NOMO-1 treated with dmso at 0.1 percent for 144 hours (cell line): ENCODE data around the gene RADX.
"Not testable (repeated sequence)": the region's sequence is repeated elsewhere in the genome, so short reads cannot be mapped to it uniquely, and the experiment has no call there.

Experiments
- DNase-seq: peaks from one replicate; lab custom pipeline; 2025; ENCODE audit not compliant: unreplicated experiment; lab: John Stamatoyannopoulos, UW

The RADX gene, protein sequence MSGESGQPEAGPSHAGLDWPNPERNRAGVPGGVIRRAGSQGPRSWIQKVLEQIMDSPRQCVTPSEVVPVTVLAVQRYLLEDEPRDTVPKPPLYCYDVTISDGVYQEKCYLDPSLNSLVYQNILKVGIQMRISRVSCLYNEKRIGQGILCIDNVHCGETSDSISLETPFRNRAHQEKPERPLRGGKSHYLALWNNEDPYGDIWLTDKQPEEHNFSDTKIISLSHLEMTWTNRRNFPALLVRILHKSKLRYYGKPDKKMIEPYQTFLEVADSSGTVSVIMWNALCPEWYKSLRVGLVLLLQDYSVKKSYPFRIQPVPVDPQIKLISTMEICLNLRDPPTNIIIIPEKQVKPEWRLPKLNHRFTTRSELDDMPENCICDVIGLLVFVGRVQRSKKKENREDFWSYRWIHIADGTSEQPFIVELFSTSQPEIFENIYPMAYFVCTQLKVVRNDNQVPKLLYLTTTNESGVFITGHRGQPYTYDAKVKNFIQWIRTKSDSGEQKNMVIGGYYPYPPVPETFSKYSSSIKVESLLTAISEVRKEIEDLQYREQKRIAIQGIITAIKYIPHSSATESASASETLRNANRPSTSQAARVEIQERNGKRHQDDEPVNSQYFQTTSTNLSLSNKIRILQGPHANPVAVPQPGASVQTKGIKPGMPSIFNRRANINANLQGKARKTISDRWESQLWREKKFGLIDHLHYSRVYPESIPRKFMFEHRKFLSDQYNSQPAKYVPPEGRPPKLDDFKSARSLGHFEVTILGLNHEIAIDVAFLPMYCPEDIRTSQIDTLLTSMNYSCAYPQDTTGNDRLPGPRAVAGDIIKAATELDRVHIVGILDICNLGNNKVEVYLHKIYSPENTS

DNA sequence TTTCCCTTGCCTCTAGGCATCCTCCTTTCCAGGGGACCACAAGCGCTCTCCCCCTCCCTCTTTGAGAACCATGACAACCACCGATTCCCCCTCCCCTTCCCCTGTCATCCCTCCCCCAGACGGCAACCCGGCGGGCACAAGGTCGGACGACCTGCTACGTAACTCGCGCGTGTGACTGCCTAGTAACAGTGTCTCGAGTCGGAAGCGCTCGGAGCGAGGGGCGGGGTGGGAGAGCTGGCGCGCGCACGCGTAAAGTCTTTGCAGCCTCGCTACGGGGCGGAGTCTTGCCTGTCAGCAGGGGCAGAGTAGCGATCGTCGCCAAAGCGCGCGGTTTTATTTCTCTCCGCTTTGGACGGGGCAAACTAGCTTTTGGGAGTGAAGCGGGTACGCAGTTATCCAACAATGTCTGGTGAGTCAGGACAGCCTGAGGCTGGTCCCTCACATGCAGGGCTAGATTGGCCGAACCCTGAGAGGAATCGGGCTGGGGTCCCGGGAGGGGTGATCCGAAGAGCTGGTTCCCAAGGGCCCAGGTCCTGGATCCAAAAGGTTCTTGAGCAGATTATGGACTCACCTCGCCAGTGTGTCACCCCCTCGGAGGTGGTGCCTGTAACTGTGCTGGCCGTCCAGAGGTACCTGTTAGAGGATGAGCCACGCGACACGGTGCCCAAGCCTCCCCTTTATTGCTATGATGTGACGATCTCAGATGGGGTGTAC, at the start of gene RADX:
TSS of gene RADX (plus strand) at position 300 of the 714 bp plus-strand sequence. CDS start at position 403, 103 bp downstream.
- DNase-seq: no peak

DNA sequence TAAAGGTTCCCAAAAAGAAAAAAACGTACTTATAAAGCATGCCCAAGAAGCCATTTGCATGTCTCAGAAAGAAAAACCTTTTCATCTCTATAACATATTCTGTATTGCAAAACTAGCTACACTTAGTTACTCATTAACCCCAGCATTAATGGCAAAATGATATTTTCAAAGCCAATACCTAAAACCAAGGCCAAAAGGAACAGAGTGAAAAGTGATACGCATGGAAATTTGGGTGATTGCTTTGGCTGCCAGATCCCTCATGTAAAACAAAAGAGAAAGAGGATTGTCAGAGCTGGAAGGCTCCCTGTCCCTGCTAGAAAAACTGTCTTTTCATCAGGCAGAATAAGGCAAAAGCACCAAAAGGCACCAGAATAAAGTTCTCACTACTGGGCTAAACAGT, 46.8 kb upstream of the RADX start:
- DNase-seq: no peak

DNA sequence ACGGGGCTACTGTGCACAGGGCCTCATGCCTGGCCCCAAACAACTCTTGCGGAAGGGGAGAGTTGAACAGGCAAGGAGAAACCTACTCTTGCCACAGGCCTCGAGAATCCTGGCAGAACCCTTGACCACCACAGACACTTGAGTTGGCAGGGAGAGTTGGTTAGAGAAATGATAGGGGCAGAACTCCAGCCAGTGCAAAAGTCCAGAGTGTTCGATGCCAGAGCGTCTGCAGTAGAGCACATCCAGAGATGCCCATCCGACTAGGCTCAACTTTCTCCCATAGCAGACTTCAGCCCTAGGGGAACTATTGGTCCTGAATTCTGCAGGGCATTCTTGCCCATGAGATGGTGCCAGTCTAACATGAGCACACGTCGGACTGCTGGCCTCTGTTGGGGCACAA, 45.4 kb upstream of the RADX start:
- no peak for DNase-seq

DNA sequence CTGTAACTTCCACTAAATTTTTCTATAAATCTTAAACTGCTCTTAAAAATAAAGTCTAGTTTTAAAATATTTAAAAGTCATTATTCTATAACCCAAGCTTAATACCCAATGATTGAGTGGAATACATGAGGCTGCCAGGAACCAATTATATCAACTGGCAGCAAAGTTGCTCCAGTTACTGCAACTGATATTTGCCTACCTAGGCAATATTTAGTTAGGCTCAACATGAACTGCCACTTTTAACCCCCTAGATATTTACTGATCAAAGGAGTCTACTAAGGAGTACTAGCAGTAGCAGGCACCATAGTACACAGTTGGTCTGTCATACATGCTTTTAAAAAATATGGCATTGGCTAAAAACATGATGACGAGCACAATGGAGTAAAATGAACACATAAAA, 29.9 kb upstream of the RADX start:
- no peak for DNase-seq

- no peak for DNase-seq
Observed at GRCh38 chrX:106585478-106585877, 26.3 kb upstream of the RADX start.

- no peak for DNase-seq
Observed at GRCh38 chrX:106588801-106589200, 23.0 kb upstream of the RADX start.

- no peak for DNase-seq
Observed at GRCh38 chrX:106599411-106599810, 12.4 kb upstream of the RADX start.

DNA sequence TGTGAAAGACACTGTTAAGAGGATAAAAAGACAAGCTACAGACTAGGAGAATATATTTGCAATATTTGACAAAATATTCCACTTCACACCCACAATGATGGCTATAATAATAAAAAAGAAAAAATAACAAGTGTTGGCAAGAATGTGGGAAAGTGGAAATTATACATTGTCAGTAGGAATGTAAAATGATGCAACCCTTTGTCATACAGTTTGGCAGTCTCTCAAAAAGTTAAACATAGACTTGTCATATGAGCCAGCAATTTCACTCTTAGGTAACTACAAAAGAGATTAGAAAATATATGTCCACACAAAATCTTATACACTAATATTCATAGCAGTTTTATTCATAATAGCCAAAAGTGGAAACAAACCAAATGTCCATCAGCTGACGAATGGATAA, 5.2 kb upstream of the RADX start:
- no peak for DNase-seq

DNA sequence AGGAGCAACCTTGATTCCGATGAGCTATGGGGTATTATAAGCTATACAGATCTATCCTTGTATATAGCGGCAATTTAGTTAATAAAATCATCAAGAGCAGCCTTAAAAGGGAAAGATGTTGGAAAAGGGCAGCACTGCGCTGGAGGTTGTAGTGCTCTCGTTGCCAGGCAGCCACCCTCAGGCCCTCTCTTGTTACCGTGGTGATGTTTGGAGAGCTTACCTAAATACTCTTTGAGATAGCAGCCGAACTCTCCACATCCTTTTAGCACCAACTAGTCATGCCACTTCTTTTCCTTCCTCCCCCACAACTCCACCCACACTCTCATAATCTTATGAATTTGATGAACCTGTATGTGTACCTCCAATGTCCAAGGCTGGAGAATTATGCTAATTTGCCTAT, 3.8 kb upstream of the RADX start:
- no peak for DNase-seq

DNA sequence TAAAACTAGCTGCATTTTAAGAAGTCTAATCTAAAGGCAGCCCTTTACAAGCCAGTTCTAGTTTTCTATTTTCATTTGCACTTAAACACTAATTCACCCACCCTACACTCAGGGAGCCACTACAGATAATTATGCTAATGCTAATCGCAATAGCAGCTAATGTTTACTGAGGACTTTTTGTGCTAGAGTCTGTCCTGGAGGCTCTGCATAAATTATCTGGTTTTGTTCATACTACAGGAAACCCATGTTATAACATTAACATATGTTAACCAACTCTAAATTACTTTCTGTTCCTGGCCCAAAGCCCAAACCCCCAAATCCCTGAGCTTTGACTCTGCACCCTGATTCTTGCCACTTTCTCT, 480 bp upstream of the RADX start:
- DNase-seq: no peak

DNA sequence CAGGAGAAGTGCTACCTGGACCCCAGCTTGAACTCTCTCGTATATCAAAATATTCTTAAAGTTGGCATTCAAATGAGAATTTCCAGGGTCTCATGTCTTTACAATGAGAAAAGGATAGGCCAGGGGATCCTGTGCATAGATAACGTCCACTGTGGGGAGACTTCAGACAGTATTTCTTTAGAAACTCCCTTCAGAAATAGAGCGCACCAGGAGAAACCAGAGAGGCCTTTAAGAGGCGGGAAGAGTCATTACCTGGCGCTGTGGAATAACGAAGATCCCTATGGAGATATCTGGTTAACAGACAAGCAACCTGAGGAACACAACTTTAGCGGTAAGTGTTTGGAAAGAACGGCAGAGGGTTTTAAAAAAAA, 600 bp downstream of the RADX start:
- no peak for DNase-seq

DNA sequence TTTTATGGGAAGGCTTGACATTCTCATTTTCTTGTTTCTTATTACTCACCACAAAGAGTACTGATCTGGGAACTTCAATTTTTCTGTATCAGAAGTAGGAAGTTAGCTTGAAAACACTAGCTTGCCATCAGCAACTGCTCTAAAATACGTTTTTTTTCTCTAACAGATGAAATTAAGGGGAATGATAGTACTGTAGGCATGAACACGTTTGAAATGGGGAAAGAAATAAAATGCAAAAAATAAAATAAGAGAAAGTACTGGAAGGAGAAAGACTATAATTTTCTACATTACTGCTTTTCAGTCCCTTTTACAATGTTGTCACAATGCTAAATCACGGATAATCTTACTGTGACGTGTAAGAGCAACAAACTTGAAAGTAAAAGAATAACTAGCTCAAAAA, 1.5 kb downstream of the RADX start:
- no peak for DNase-seq

DNA sequence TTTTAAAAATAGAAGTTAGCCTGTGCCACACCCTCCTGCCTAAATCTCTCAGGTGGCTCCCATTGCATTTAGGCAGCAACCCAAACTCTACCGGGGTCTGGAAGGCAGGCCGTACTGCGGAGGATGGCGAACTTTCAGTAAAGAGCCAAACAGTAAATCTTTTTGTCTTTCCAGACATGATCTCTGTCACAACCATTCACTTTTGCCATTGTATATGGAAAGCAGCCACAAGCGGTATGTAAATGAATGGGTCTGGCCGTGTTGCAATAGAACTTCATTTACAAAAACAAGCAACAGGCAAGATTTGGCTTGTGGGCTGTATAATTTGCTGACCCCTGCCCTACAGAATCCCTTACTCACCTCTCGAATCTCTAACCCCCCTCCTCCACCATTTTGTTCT, 3.3 kb downstream of the RADX start:
- no peak for DNase-seq

DNA sequence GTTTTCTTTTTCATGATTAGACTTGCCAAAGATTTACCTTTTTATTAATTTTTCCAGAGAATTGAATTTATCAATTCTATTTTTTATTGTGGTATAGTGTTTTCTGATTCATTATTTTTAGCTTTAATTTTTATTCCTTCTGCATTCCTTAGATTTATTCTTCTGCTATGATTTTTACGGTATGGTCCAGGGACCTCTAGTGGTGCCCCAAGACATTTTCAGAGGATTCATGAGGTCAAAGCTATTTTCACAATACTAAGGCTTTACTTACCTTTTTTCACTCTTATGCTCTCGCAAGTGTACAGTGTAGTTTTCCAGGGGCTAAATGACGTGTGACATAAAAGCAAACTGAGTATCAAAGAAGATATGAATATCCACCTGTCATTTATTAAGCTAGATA, 8.0 kb downstream of the RADX start:
- no peak for DNase-seq

DNA sequence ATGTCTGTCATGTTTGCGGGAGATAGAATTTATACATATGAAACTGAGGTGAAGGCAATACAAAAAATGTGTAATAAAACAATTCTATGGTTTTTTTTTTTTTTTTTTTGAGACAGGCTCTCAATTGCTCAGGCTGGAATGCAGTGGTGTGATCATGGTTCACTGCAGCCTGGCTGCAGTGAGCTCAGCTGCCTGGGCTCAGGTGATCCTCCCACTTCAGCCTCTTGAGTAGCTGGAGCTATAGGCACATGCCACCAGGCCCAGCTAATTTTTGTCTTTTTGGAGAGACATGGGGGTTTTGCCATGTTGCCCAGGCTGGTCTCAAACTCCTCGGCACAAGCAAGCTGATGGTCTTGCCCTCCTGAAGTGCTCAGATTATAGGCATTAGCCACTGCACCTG, 10.1 kb downstream of the RADX start:
- no peak for DNase-seq

GRCh38 chrX:106626789-106627188, 15.0 kb downstream of the RADX start:
- no peak for DNase-seq

GRCh38 chrX:106631615-106632014, 19.8 kb downstream of the RADX start:
- no peak for DNase-seq

DNA sequence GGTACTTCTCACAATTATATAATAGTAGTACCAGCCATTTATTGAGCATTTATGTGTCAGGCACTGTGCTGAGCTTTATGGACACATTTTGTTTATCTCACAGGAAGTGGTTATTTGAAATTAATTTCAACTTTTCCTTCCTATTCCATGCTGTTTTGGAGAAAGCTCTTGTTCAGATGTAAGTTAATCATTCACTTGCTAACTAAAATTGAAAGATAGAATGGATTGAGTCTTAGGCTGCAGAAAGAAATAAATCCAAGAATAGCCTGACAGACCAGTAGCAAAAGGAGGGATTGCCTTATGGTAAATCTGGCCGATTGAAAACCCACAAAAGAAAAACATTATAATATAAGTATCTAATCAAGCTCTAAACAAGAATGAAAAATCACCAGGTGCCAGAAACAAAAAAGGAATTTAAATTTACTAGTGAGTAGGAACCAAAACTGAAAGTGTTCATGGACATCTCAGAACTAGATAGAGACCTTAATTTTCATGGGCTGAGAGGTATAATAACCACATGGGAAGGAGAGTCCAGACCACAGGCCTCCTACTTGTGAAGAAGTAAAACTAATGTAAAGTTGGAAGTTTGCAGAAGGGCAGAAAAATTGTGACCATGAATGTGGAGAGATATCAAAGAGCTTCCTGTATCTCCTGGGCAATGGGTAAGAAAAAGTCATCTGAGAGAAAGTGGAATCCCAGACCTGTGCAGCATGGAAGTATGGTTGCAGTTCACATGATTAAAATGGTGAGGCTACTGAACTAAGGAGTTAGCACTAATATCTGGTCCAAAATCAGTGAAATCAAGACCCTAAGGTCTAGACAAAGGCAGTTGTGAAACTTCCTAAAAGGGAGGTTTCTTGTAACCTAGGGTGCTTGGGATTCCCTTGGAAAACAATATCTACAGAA, 38.0 kb downstream of the RADX start:
- DNase-seq: no peak

GRCh38 chrX:106653625-106654024, 41.8 kb downstream of the RADX start:
- not testable (repeated sequence) for DNase-seq

- DNase-seq: no peak
Observed at GRCh38 chrX:106670631-106671030, 58.9 kb downstream of the RADX start.

DNA sequence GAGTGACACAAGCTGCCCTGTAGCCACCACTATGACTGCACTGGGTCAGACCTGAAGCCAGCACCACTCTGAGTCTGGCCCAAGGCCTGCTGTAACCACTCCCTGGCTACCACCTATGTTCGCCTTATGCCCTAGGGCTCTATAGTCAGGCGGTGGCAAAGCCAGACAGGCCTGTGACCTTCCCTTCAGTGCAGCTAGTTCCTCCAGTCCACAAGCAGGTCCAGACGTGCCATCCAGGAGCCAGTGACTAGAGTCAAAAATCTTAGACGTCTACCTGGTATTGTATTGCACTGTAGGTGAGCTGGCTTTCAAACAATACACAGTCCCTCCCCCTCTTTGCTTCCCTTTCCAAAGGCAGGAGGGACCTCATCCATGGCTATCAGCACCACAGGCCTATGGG, 60.7 kb downstream of the RADX start:
- DNase-seq: no peak
